CD4-positive, alpha-beta T cell treated with Interleukin-6 for 4 hours (primary cell): ENCODE measurements around the gene TLE5.
"Not testable (repeated sequence)": the region's sequence is repeated elsewhere in the genome, so short reads cannot be mapped to it uniquely, and the experiment has no call there.

Experiments used
- DNase-seq: peaks from one replicate; pipeline ENCODE4 v3.0.0-alpha.2; 2020; ENCODE audit warnings: mixed read lengths

TLE5 gene

DNA sequence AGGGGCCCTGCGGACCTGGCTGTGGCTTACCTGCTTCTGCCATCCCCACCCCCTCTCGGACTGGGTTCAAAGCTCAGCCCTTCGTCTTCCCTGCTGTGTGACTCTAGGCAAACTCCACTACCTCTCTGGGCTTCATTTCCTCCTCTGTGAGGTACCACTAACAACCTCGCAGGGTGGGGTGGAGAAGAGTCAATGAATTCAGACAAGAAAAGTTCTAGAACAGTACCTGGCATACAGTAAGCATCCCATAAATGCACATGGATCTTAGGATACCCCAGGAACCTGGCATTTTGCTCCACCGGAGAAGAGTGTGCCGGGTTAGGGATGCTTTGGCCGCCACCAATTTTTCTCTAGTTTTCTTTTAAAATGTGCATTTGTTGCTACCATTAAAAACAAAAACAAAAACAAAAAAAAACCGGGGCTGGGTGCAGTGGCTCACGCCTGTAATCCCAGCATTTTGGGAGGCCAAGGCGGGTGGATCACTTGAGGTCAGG is 3.4 kb downstream of the TLE5 start:
- DNase-seq: no peak

DNA sequence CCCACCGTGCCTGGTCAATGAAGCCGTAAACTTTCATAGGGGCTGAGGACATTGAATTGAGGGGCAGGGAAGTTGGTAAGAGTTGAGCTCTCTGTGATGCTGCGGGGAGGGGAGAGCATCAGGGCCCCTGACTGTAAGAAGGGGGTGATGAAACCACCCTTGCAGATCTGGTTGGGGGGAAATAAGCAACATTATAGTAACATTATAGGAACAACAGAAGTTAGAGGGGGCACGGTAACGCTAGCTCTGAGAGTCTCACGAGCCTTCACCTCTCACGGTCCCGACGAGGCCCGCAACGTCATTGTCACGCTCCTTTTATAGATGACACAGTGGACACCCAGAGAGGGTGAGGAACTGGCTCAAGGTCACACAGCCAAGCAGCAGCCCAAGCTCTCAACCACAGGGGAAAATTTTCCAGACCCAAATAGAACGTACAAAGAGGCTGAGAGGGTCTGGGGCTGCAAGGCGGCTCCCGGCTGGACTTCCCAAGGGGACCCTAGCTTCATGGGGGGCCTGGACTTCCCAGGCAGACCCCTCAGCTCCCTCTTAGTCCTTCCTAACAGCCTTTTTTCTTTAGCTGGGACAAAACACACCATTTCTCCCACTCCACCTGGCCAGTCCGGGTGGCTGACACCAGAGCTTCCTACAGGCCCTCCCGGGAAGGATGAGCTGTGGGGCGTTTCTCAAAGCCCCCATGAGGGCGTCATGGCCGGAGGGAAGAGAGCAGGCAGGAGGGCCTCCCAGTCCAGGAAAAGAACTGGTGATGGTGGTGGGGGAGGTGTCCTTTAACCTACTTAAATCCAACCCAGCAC is 4.1 kb downstream of the TLE5 start:
- DNase-seq: no peak

GRCh38 chr19:3057275-3057714 is 5.0 kb downstream of the TLE5 start:
- no peak for DNase-seq

GRCh38 chr19:3056417-3057088 is 5.7 kb downstream of the TLE5 start:
- DNase-seq: no peak

- DNase-seq: no peak
Measured at GRCh38 chr19:3055741-3056416, 6.4 kb downstream of the TLE5 start.

GRCh38 chr19:3054972-3055740 is 7.1 kb downstream of the TLE5 start:
- DNase-seq: no peak

GRCh38 chr19:3054265-3054971 is 7.9 kb downstream of the TLE5 start:
- DNase-seq: no peak

DNA sequence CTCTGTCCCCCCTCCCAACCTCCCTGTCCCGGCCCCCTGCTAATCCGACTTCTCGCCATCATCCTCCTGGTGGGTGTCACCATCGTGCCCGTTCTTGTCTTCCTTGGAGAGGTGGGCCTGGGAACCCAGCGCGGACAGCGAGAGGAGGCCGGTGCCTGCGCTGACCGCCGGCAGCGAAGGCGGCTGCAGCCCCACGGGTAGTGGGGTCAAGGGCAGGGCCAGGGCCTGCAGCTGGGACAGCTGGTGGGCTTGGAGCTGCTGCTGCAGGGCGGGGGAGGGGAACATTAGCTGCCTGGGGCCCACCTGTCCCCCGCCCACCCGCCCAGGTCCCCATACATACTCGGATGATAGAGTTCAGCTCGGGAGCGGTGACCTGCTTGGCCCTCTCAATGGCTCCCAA is 8.5 kb downstream of the TLE5 start:
- no peak for DNase-seq

GRCh38 chr19:3053218-3053621 is 9.1 kb downstream of the TLE5 start:
- DNase-seq: peak; percentile 9

GRCh38 chr19:3050016-3050415 is 12.3 kb downstream of the TLE5 start:
- DNase-seq: not testable (repeated sequence)

DNA sequence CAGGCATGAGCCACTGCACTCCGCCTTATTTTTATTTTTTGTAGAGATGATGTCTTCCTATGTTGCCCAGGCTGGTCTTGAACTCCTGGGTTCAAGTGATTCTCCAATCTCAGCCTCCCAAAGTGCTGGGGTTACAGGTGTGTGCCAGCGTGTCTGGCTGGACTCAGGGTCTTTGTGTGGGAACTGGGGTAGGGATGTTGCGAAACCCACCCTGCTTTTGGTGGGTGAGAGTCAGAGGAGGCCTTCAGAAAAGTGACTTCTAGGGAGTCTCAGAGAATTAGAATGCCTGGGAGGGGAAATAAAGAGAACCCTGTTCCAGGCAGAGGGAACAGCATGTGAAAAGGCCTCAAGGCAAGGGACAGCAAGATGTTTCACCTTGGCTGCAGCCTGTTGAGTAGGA is 13.2 kb downstream of the TLE5 start:
- DNase-seq: no peak

- no peak for DNase-seq
Measured at GRCh38 chr19:3048190-3048533, 14.1 kb downstream of the TLE5 start.

- peak; percentile 90 for DNase-seq
Measured at GRCh38 chr19:3047496-3048189, 14.7 kb downstream of the TLE5 start.

- DNase-seq: peak; percentile 70
Measured at GRCh38 chr19:3046698-3047495, 15.4 kb downstream of the TLE5 start.

GRCh38 chr19:3045885-3046697 is 16.2 kb downstream of the TLE5 start:
- no peak for DNase-seq

GRCh38 chr19:3045191-3045590 is 17.1 kb downstream of the TLE5 start:
- no peak for DNase-seq

DNA sequence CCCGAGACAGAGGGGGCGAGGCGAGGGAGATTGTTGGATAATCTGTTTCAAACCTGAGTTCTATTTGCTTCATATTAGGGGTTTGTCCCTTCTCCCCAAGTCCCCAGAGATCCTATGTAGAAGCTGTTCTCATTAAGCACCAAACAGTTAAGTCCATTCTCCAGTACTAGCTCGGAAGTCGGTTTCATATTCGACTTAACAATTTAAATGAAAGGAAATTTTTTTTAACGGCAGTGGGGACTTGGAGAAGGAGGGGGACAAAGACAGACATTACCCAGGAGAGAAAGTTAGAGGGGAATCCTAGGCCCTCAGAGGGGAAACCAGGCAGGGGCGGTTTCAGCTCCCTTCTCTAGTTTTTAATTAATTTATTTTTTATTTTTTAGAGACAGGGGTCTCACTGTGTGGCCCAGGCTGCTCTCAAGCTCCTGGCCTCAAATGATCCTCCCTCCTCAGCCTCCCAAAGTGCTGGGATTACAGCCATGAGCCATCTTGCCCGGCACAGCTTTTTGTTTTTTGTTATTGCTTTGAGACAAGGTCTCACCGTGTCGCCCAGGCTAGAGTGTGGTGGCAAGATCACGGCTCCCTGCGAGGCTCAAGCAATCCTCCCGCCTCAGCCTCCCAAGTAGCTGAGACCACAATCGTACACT is 19.6 kb downstream of the TLE5 start:
- DNase-seq: no peak

DNA sequence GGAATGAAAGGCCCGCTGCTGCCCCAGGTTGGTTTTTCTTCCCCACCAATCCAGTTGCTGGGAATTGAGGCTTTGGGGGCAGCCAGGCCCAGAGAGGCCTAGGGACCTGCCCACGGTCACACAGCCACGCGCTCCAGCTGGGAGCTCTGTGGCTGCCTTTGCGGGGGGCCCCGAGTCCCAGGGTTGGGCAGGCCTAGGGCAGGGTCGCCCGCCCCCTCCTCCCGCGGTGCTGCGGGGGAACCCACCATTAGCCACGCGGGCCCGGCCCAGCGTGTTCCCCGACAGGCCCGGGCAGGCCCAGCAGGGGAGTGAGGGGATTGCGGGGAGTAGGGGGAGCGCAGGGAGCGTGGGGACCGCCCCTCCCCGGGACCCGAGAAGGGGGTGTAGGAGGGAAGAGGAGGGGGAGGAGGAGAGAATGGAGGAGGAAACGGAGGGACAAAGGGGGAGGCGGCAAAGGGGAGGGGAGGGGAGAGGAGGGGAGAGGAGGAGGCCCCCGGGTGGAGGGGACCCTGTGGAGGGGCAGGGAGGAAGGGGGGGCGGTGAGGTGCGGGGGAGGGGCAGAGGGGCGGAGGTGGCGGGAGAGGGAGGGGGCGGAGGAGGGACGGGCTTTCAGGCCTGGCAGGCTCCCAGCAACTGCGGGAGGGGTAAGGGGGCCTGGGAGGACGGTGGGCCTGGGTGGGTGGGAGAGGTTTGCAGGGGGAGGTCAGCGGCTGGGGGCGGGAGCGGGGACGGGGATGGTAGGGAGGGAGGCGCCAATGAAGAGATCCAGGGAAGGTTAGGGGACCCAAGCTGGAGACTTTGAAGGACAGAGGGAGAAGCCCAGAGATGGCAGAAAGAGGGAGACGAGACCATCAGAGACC is 20.3 kb downstream of the TLE5 start:
- DNase-seq: peak; percentile 25
